ENCODE data around the gene GSTM4. TPM values are rescaled to one million over a fixed set of nuclear protein-coding genes. Genes with fewer than 3 reads are reported as not detected.

GSTM4 gene
- total and polyA plus RNA-seq, 9 of the 15 experiments (the other 6 are each of a cell fraction or from before 2014, with no cell fraction given), result 18.8 to 53.4 (median 38.8) TPM

- TF ChIP-seq, protein P1, sequence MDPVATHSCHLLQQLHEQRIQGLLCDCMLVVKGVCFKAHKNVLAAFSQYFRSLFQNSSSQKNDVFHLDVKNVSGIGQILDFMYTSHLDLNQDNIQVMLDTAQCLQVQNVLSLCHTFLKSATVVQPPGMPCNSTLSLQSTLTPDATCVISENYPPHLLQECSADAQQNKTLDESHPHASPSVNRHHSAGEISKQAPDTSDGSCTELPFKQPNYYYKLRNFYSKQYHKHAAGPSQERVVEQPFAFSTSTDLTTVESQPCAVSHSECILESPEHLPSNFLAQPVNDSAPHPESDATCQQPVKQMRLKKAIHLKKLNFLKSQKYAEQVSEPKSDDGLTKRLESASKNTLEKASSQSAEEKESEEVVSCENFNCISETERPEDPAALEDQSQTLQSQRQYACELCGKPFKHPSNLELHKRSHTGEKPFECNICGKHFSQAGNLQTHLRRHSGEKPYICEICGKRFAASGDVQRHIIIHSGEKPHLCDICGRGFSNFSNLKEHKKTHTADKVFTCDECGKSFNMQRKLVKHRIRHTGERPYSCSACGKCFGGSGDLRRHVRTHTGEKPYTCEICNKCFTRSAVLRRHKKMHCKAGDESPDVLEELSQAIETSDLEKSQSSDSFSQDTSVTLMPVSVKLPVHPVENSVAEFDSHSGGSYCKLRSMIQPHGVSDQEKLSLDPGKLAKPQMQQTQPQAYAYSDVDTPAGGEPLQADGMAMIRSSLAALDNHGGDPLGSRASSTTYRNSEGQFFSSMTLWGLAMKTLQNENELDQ (CRISPR knock-in tag; IDR thresholded peaks at IDR 0.05; ENCODE audit: borderline replicate concordance), result no peak
- TF ChIP-seq STAT5B (CRISPR knock-in tag; IDR thresholded peaks at IDR 0.05), result no peak
- no peak for TF ChIP-seq MXD1 (CRISPR knock-in tag; IDR thresholded peaks at IDR 0.05; ENCODE audit: borderline replicate concordance, poor library complexity, severe bottlenecking)
- TF ChIP-seq GABPA (tag; conservative IDR thresholded peaks at IDR 0.05; ENCODE audit: low read depth), result no peak
- TF ChIP-seq KLF16 (IDR thresholded peaks at IDR 0.05), result peak; percentile 21; the same call in 1 of the 2 replicates
- TF ChIP-seq TAF15 (IDR thresholded peaks at IDR 0.05; ENCODE audit: low read depth, low read length), result no peak
- no peak for TF ChIP-seq ZNF785 (CRISPR knock-in tag; IDR thresholded peaks at IDR 0.05)
- TF ChIP-seq FOS (IDR thresholded peaks at IDR 0.05; ENCODE audit: extremely low read depth, insufficient read length), result no peak
- peak; percentile 69 for TF ChIP-seq SP1 (CRISPR knock-in tag; IDR thresholded peaks at IDR 0.05)
- no peak for TF ChIP-seq SIN3B (IDR thresholded peaks at IDR 0.05; ENCODE audit: low read depth)
- TF ChIP-seq ZEB2 (IDR thresholded peaks at IDR 0.05), result no peak
- no peak for TF ChIP-seq RBFOX2 (IDR thresholded peaks at IDR 0.05; ENCODE audit: low read depth, low read length)
- TF ChIP-seq, protein P2, sequence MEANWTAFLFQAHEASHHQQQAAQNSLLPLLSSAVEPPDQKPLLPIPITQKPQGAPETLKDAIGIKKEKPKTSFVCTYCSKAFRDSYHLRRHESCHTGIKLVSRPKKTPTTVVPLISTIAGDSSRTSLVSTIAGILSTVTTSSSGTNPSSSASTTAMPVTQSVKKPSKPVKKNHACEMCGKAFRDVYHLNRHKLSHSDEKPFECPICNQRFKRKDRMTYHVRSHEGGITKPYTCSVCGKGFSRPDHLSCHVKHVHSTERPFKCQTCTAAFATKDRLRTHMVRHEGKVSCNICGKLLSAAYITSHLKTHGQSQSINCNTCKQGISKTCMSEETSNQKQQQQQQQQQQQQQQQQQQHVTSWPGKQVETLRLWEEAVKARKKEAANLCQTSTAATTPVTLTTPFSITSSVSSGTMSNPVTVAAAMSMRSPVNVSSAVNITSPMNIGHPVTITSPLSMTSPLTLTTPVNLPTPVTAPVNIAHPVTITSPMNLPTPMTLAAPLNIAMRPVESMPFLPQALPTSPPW (CRISPR knock-in tag; IDR thresholded peaks at IDR 0.05), result no peak
- no peak for TF ChIP-seq NFATC3 (IDR thresholded peaks at IDR 0.05)
- no peak for TF ChIP-seq ATF2 (CRISPR knock-in tag; IDR thresholded peaks at IDR 0.05)
- no peak for TF ChIP-seq CBFA2T2 (conservative IDR thresholded peaks at IDR 0.05)
- TF ChIP-seq CHD4 (IDR thresholded peaks at IDR 0.05; ENCODE audit: insufficient read depth, insufficient replicate concordance, low read depth, low read length, poor library complexity, severe bottlenecking), result no peak
- 0 out of 2 replicates have a peak, but pooled peaks have one; percentile 39 for TF ChIP-seq TRIM28 (IDR thresholded peaks at IDR 0.05)
- no peak for TF ChIP-seq PRPF4 (IDR thresholded peaks at IDR 0.05; ENCODE audit: insufficient read depth, low read depth, low read length, poor library complexity, severe bottlenecking)
- 0 out of 2 replicates have a peak, but pooled peaks have one; percentile 26 for TF ChIP-seq CREM (IDR thresholded peaks at IDR 0.05; ENCODE audit: low read depth)
- no peak for TF ChIP-seq GABPB2 (CRISPR knock-in tag; conservative IDR thresholded peaks at IDR 0.05)
- TF ChIP-seq YY1 (IDR thresholded peaks at IDR 0.05; ENCODE audit: borderline replicate concordance in 1 of 3, control insufficient read depth in 1 of 3, extremely low read depth in 1 of 3, insufficient read depth in 3 of 3, insufficient read length in 1 of 3, insufficient replicate concordance in 2 of 3, low read depth in 1 of 3, low read length in 2 of 3), result peak in 2 of 3 experiments; percentile 24 to 47
These were observed 12.3 kb upstream of the GSTM4 start (continued) for GRCh38 chr1:109643385-109644230.

Data from K562 (cell line).